HCT116 (cell line): Measurements from ENCODE around the gene IFITM2.

ENCODE experiments used
- EZH2 ChIP-seq: fragments of 200-600 bp; sonication (generic); IDR thresholded peaks from 2 replicates; pipeline ENCODE4 v1.6.1; 2017; ENCODE audit warnings: antibody characterized with exemption, mixed run types
- TF ChIP-seq, protein P1 (sequence below), 3 experiments: fragments of 200-600 bp in 1 of 3; sonication (generic) in 1 of 3; IDR thresholded peaks in 2 of 3; conservative IDR thresholded peaks in 1 of 3; 2 replicates each; pipeline ENCODE4 v1.5.1; 2012 to 2017; ENCODE audit warnings: low read depth in 2 of 3, low read length in 2 of 3, antibody characterized with exemption in 1 of 3, borderline replicate concordance in 1 of 3, control low read depth in 1 of 3, mild to moderate bottlenecking in 1 of 3, mixed read lengths in 1 of 3, mixed run types in 1 of 3, moderate library complexity in 1 of 3; ENCODE audit not compliant: insufficient read depth in 1 of 3
- TF ChIP-seq, protein P2 (sequence below): IDR thresholded peaks from 2 replicates; pipeline ENCODE4 v1.6.1; 2011; ENCODE audit warnings: mild to moderate bottlenecking, low read length, moderate library complexity; ENCODE audit not compliant: insufficient replicate concordance; ENCODE audit errors: extremely low read depth

DNA sequence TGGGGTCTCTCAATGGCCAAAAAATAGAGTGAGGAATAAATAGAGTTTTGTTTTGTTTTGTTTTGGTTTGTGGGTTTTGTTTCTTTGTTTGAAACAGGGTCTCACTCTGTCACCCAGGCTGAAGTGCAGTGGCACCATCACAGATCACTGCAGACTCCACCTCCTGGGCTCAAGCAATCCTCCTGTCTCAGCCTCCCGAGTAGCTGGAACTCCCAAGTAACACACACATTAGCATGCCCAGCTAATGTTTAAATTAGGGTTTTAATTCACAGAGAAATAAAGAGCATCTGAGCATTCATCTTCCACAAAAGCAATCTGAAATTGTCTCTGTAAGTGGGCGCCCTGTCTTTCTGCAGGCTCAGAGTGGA is 22.3 kb downstream of the IFITM2 start:
- TF ChIP-seq, protein P1, sequence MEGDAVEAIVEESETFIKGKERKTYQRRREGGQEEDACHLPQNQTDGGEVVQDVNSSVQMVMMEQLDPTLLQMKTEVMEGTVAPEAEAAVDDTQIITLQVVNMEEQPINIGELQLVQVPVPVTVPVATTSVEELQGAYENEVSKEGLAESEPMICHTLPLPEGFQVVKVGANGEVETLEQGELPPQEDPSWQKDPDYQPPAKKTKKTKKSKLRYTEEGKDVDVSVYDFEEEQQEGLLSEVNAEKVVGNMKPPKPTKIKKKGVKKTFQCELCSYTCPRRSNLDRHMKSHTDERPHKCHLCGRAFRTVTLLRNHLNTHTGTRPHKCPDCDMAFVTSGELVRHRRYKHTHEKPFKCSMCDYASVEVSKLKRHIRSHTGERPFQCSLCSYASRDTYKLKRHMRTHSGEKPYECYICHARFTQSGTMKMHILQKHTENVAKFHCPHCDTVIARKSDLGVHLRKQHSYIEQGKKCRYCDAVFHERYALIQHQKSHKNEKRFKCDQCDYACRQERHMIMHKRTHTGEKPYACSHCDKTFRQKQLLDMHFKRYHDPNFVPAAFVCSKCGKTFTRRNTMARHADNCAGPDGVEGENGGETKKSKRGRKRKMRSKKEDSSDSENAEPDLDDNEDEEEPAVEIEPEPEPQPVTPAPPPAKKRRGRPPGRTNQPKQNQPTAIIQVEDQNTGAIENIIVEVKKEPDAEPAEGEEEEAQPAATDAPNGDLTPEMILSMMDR (IDR thresholded peaks at IDR 0.05 in 2 of 3, conservative IDR thresholded peaks at IDR 0.05 in 1 of 3; ENCODE audit: borderline replicate concordance in 1 of 3, insufficient read depth in 1 of 3, low read depth in 2 of 3, low read length in 2 of 3), result no peak
- no peak for TF ChIP-seq EZH2
- TF ChIP-seq, protein P2, sequence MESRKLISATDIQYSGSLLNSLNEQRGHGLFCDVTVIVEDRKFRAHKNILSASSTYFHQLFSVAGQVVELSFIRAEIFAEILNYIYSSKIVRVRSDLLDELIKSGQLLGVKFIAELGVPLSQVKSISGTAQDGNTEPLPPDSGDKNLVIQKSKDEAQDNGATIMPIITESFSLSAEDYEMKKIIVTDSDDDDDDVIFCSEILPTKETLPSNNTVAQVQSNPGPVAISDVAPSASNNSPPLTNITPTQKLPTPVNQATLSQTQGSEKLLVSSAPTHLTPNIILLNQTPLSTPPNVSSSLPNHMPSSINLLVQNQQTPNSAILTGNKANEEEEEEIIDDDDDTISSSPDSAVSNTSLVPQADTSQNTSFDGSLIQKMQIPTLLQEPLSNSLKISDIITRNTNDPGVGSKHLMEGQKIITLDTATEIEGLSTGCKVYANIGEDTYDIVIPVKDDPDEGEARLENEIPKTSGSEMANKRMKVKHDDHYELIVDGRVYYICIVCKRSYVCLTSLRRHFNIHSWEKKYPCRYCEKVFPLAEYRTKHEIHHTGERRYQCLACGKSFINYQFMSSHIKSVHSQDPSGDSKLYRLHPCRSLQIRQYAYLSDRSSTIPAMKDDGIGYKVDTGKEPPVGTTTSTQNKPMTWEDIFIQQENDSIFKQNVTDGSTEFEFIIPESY, result no peak
